GM12892 (cell line): ENCODE results near the gene WDR35.
"Not testable (repeated sequence)": the region's sequence is repeated elsewhere in the genome, so short reads cannot be mapped to it uniquely, and the experiment has no call there.

ENCODE experiments used
- DNase-seq: peaks from one replicate; pipeline ENCODE4 v3.0.0; 2011; ENCODE audit not compliant: insufficient read length
- FAIRE-seq: peaks from 2 replicates; lab custom pipeline; 2011; peaks lifted over from hg19 to GRCh38; lab: Jason Lieb, UNC
- POLR2A ChIP-seq: IDR thresholded peaks from 2 replicates; pipeline ENCODE4 v1.6.1; 2011; ENCODE audit warnings: low read depth, low read length, control low read depth
- POLR2AphosphoS5 ChIP-seq: IDR thresholded peaks from 2 replicates; pipeline ENCODE4 v1.6.1; 2011; ENCODE audit warnings: low read depth, low read length, control low read depth
- TAF1 ChIP-seq: IDR thresholded peaks from 2 replicates; pipeline ENCODE4 v1.6.1; 2011; ENCODE audit warnings: low read depth, mild to moderate bottlenecking, control low read depth, low read length, borderline replicate concordance

Gene WDR35

DNA sequence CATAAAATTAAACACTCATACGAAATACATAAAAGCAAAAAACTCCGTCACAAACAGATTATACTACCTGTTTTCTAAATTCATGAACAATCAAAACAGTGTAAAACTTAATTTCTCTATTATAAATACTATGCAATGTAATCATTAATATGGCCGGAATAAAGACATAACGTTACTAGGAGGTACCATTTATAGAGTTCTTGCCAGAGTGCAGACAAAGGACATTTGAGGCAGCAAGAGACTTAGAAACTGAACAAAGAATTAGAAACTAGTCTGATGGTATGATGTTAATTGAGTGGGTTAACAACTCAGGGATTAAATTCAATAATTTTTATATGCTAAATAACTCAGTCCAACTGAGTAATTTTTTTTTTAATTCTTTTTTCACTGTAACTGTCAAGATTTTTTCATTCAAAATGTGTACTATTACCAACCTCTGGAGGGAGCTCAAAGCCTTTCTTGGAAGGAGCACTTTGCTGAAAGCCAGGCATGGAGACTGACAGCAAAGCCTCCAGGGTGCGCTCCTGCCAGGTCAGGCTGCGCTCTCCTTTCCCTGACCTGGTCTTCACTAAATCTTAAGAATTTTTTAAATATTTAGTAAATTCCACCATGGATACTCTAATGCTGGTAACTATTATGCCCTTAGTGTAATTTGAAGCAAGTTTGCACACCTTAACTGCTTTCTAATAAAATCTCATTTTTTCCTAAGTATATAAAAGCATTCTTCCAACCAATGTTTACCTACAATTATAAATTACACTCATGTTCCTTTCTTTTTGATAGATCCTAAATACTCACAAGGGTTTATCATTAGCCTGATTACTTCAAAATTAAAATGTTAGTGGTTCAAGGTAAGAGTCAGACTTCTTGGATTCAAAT is 34.1 kb downstream of the WDR35 start:
- no peak for FAIRE-seq
- TF ChIP-seq POLR2AphosphoS5: no peak
- no peak for TF ChIP-seq TAF1
- TF ChIP-seq POLR2A: no peak
- peak; percentile 47 for DNase-seq

DNA sequence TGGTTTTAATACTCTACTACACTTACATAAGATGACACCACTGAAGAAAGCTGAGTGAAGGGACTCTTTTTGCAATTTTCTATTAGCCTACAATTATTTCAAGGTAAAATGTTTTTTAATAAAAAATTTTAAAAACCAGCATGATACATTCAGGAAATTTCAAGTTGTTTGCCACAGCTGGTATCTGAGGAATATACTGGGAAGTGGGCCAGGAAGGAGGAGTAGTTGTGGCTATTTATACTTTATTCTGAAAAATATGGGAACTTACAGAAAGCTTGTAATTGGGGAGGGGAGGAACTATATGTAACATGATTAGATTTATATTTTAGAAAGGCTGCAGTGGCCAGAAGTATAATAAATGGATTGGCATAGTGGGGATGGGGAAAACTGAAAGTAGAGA is 40.8 kb downstream of the WDR35 start:
- TF ChIP-seq POLR2AphosphoS5 (no peak), TAF1 (no peak), POLR2A (no peak)
- DNase-seq: no peak
- no peak for FAIRE-seq

DNA sequence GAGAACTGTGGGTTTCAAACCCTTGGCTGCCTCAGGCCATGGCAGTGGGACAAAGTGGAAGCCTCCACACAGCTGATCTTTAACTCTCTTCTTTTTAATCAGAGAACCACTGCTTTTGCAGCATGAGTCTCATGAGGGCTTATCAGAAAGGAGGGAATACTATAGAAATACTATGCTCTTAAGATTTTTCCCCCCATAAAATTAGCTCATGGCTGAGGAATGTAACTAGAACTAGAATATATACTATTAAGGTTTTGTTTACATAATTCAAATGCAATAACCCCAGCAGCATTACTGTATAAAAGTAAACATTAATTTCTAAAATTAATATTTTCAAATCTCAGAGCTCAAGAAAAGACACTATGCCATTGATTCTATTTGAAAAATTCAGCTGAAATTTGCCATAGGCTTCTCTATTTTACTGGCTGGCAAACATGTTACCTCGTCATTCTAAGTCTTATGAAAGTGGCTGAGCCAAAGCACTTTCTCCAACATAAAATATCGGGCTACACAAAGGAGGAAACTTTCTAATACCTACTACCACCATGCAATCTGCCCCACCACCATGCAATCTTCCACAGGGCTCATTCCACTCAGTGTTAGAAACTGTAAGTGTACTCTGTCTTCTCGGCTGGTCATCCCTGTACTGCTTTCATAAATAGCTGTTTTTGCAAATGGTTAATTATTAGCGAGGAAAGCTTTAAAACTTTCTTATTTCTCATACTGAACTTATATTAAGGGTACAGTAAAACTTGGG is 42.5 kb downstream of the WDR35 start:
- no peak for TF ChIP-seq POLR2AphosphoS5
- TF ChIP-seq TAF1: no peak
- TF ChIP-seq POLR2A: no peak
- no peak for DNase-seq
- FAIRE-seq: peak; percentile 69

DNA sequence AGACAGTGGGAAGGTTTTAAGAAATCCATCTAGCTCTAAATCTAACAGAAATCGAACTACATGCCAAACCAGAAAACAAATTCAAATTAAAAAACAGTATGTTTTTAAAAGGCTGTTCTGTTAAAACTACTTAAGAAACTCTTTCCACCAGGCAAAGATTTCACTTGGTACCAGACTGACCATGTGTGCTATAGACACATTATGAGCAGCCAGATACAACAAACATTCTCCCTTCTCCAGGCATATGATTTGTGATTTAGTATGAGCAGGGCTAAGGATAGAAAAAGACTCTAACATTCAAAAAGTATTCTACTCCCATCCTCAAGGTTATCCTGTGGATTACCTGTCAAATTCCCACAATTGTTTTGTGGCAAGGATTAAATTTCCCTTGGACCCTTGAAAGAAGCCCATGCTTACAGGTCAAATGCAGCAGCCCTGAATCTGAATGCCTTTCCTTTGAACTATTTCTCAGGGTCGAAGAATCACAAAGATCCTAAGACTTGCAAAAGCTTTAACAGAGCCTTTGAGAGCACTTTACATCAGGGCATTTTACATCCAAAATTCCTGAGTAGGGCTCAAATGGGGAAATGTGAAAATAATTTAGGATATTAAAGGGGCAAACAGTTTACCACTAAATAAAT is 45.6 kb downstream of the WDR35 start:
- peak; percentile 21 for FAIRE-seq
- no peak for DNase-seq

DNA sequence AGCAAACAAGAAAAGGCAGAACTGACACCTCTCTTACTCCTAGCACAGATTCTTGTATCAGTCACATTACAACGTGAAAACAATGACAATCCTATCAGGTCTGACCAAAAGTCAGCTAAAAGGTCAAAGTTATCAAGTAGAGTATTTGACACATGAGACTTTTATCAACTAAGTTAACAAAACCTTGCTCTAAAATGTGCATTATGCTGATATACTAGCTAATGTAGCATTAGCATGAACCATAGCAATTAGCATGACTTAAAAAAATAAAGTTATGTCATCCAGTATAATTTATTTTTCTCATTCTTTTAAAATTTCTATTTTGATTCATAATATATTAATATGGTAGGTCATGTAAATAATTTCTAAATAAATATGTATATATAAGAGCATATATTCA is 46.7 kb downstream of the WDR35 start:
- TF ChIP-seq POLR2AphosphoS5 (no peak), POLR2A (no peak), TAF1 (no peak)
- no peak for FAIRE-seq
- no peak for DNase-seq

More for the DNA sequence above, 45.6 kb downstream of the WDR35 start:
- TF ChIP-seq POLR2A (no peak), TAF1 (no peak), POLR2AphosphoS5 (no peak)

DNA sequence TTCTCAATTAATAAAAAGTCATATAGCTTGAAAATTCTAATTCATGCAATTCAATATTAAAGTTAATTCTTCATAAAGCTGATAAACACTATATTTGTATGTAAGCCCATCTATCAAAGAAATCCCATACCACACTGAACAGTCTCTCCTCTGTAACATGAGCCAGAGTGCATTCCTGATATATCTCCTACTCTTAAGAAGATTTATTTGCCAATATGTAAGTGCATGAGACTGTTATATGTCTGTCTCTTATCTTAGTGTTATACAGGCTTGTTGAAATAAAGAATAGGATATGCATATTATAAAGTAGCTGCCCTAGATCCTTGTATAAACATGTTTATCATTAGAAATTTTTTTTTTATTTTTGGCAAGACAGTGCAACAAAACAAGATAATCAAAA is 47.7 kb downstream of the WDR35 start:
- no peak for DNase-seq
- no peak for FAIRE-seq
- no peak for TF ChIP-seq TAF1
- no peak for TF ChIP-seq POLR2A
- no peak for TF ChIP-seq POLR2AphosphoS5

DNA sequence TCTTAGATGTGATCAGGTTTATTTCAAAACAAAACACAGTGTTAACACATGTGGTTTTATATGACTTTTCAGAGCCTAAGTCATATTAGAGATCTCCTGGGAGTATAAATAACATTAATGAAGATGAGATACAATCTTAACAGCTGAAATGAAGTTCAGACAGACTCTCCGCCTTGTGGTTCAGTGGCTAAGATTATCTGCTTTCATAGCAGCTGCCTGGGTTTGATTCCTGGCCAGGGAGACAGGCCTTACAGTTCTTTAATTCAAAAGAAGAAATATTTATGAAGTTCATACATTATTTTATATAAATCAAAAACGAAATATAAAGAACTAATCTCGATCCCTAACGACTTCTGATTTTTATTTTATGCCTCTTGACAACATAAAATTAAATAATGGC is 52.9 kb downstream of the WDR35 start:
- DNase-seq (no peak), FAIRE-seq (no peak)
- TF ChIP-seq POLR2AphosphoS5 (no peak), TAF1 (no peak), POLR2A (no peak)

DNA sequence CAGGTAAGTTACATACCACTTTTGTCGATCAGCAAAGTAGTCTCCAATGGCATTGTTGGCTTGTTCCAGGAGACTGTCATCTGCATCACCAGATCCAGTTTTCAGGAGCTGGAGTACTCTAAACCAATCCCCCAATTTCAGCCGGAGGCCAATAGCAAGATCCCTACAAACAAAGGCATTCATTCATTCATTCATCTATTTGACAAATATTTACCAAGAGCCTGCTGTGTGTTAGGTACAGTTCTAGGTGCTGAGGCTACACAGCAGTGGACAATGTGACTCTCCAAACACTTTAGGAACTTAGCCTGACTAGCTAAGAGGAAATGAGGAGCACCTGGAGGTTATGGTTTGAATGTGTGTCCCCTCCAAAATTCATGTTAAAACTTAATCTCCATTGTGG is 53.7 kb downstream of the WDR35 start:
- DNase-seq (no peak), FAIRE-seq (no peak)
- TF ChIP-seq POLR2AphosphoS5: no peak
- no peak for TF ChIP-seq TAF1
- no peak for TF ChIP-seq POLR2A

DNA sequence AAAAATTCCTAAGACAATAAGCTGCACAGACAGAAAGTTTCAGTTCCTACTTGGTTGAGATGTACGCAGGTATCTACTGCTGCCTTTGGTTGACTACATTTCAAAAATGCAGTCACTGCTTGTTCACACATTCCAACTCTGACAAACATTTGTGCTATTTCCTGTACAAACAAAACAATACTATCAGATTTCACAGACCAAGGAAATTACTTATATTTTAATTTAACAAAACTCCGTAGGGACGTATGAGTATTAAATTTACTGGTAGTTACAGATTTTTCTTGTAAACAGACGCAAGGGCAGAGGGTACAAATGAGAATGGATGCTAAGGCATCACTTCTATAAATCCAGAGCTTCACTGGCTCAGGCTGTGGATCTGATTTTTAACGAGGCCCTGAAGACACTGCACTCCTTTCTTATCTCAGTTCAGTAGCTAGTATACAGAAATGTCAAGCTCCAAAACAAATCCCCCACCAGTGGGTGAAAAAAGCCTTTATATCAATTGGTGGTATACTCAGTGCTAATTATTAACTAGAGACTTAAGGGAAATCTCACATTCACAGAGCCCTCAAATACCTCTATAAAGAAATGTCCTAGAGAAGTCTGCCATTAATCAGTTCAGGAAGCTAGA is 56.4 kb downstream of the WDR35 start:
- no peak for TF ChIP-seq POLR2AphosphoS5
- TF ChIP-seq TAF1: no peak
- TF ChIP-seq POLR2A: no peak
- DNase-seq: no peak
- FAIRE-seq: peak; percentile 83

DNA sequence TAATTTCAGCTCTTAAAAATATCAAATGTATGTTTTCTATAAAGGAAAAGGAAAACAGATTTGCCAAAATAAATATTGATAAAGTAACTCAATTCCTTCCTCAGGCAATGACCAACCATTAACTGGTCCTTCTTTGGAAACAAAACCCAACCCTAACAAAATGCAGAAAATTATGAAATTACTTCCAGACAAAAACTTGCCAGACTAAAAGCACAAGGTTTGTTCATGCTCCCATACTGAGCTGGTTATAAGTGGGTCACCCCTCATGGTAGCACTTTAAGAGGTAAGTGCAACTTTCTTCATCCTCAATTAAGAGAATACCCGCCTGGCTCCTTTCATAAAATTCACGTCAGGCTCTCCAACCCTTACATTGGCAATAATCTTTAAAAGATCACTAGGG is 57.0 kb downstream of the WDR35 start:
- FAIRE-seq: no peak
- no peak for DNase-seq
- no peak for TF ChIP-seq POLR2AphosphoS5
- TF ChIP-seq POLR2A: no peak
- no peak for TF ChIP-seq TAF1

DNA sequence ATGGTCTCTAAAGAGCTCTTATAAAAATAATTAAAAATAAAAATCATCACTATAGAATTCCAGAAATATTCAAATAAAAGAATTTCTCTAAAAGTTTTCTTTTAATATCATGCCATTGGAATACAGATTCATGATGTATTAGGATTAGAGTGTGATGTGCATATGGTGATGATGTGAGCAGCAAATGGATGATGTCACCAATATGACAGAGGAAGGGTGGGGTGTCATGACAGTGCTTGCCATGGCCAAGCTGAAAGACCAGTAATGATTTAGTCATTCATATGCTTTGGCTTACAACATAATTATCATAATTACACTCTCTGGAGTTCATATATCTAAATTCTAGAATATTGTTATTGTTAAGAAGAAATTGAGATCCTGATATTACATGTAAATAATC is 60.7 kb downstream of the WDR35 start:
- FAIRE-seq: no peak
- TF ChIP-seq TAF1 (no peak), POLR2A (no peak), POLR2AphosphoS5 (no peak)
- no peak for DNase-seq

DNA sequence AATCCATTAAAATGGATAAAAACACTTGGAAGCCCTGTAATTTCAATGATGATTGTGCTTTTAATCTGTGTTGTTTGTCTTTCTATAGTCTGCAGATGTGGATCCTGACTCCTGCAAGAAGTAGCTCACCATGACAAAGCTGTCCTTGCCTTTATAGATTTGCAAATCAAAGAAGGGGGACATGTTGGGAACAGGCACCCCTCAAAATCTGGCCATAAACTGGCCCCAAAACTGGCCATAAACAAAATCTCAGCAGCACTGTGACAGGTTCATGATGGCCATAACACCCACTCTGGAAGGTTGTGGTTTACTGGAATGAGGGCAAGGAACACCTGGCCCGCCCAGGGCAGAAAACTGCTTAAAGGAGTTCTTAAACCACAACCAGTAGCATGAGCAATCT is 62.1 kb downstream of the WDR35 start:
- FAIRE-seq, DNase-seq: not testable (repeated sequence)

DNA sequence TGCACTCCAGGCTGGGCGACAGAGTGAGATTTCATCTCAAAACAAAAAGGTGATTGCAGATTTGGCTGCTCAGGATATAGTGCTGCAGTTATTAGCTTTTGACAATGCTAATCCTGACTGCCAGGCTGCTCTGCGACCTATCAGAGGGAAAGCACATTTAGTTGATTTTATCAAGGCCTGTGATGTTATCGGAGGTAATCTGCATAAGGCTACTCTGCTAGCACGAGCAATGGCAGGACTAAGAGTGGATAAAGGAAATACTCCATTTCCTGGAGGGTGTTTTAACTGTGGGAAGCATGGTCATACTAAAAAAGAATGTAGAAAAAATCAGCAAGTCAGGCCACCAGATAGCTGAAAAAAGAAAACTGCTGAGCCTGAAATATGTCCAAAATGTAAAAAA is 65.4 kb downstream of the WDR35 start:
- not testable (repeated sequence) for DNase-seq

DNA sequence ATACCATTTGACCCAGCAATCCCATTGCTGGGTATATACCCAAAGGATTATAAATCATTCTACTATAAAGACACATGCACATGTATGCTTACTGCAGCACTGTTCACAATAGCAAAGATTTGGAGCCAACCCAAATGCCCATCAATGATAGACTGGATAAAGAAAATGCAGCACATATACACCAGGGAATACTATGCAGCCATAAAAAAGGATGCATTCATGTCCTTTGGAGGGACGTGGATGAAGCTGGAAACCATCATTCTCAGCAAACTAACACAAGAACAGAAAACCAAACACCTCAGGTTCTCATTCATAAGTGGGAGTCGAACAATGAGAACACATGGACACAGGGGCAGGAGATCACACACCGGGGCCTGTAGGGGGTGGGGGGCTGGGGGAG is 67.7 kb downstream of the WDR35 start:
- FAIRE-seq, DNase-seq: not testable (repeated sequence)

More for the DNA sequence above, 65.4 kb downstream of the WDR35 start:
- not testable (repeated sequence) for FAIRE-seq
